ENCODE measurements around the gene SUCLG2.

GRCh38 chr3:67481126-67481525, 173.3 kb downstream of the SUCLG2 start:
- TF ChIP-seq CREB1 (IDR thresholded peaks at IDR 0.05; ENCODE audit: low read depth) (no peak), E2F4 (IDR thresholded peaks at IDR 0.05; ENCODE audit: low read depth, low read length) (no peak), NR2C1 (IDR thresholded peaks at IDR 0.05) (no peak), POLR2AphosphoS5 (IDR thresholded peaks at IDR 0.05; ENCODE audit: low read length) (no peak), PAX5 (IDR thresholded peaks at IDR 0.05; ENCODE audit: borderline replicate concordance, low read depth, low read length) (no peak), REST (IDR thresholded peaks at IDR 0.05; ENCODE audit: low read depth, low read length) (no peak), PBX3 (IDR thresholded peaks at IDR 0.05; ENCODE audit: insufficient replicate concordance, low read depth, low read length) (no peak), RELA (IDR thresholded peaks at IDR 0.05; ENCODE audit: borderline replicate concordance, partially characterized antibody) (no peak), CTCF (IDR thresholded peaks at IDR 0.05 in 2 of 3, conservative IDR thresholded peaks at IDR 0.05 in 1 of 3; ENCODE audit: control insufficient read depth in 2 of 3, extremely low read depth in 1 of 3, insufficient read depth in 1 of 3, low read depth in 3 of 3, low read length in 3 of 3) (no peak), SP1 (IDR thresholded peaks at IDR 0.05; ENCODE audit: low read depth, low read length) (no peak), RB1 (IDR thresholded peaks at IDR 0.05; ENCODE audit: borderline replicate concordance) (no peak), MAX (IDR thresholded peaks at IDR 0.05; ENCODE audit: low read depth, low read length) (no peak)
